Erythroblast (primary cell): ENCODE measurements around the gene PPP1R14C.

Experiments used
- GATA1 ChIP-seq: IDR thresholded peaks from 2 replicates; pipeline ENCODE4 v1.6.1; 2011; ENCODE audit warnings: low read depth, mild to moderate bottlenecking, control low read depth, low read length, moderate library complexity
- POLR2A ChIP-seq: IDR thresholded peaks from 2 replicates; pipeline ENCODE4 v1.6.1; 2011; ENCODE audit warnings: mild to moderate bottlenecking, low read length

DNA sequence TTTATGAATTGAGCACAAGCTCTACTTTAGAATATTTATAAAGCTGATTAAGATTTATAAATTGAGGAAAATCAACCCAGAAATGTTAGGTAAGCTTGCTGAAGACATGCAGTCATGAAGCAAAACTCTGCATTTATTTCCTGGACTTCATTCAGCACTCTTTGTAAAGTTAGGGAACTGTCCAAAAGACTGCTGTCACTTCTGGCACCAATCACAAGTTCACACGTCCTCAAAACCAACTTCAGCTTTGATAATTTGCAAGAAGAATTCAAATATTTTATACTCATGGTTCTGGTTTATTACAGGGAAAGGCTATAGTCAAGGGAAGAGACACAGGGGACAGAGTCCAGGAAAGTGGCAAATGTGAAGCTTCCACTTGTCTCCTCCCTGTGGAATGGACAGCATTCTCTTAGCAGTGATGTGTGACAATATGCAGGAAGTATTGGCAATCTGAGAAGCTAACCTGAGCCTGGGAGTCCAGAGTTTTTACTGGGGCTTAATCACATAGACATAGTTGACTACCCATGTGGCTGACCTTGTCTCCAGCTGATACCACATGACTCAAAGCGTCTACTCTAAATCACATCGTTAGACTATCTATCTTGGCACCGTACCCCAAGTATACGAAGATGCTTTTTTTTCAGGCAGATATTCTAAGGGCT is 85.4 kb downstream of the PPP1R14C start:
- TF ChIP-seq POLR2A, result no peak
- no peak for TF ChIP-seq GATA1
